NCI-H748 treated with DMSO at 0.1 percent for 48 hours (cell line): ENCODE data around the gene MAP7D2.

Source experiments
- DNase-seq: peaks from one replicate; lab custom pipeline; 2025; lab: John Stamatoyannopoulos, UW

MAP7D2 gene

GRCh38 chrX:20038966-20039365, 77.7 kb downstream of the MAP7D2 start:
- DNase-seq = no peak

- no peak for DNase-seq
These were observed 79.5 kb downstream of the MAP7D2 start for GRCh38 chrX:20037186-20037585.

GRCh38 chrX:20032201-20032600, 84.5 kb downstream of the MAP7D2 start:
- DNase-seq = no peak

GRCh38 chrX:20029728-20030127, 87.0 kb downstream of the MAP7D2 start:
- DNase-seq = no peak

GRCh38 chrX:20028588-20028987, 88.1 kb downstream of the MAP7D2 start:
- DNase-seq = no peak

- no peak for DNase-seq
These were observed 90.4 kb downstream of the MAP7D2 start for GRCh38 chrX:20026278-20026677.

GRCh38 chrX:20019672-20020365, 96.9 kb downstream of the MAP7D2 start:
- DNase-seq = no peak

GRCh38 chrX:20016616-20016945, 100.1 kb downstream of the MAP7D2 start:
- DNase-seq = no peak

GRCh38 chrX:20015945-20016615, 100.6 kb downstream of the MAP7D2 start:
- DNase-seq = no peak

GRCh38 chrX:20015422-20015821, 101.3 kb downstream of the MAP7D2 start:
- DNase-seq = no peak

GRCh38 chrX:20011608-20012007, 105.1 kb downstream of the MAP7D2 start:
- no peak for DNase-seq

- no peak for DNase-seq
These were observed 108.6 kb downstream of the MAP7D2 start for GRCh38 chrX:20007962-20008622.

- DNase-seq = no peak
These were observed 110.8 kb downstream of the MAP7D2 start for GRCh38 chrX:20005883-20006282.

GRCh38 chrX:20001588-20001987, 115.1 kb downstream of the MAP7D2 start:
- no peak for DNase-seq

- DNase-seq = no peak
These were observed 125.4 kb downstream of the MAP7D2 start for GRCh38 chrX:19991350-19991718.

- peak; percentile 76 for DNase-seq
These were observed 126.0 kb downstream of the MAP7D2 start, which contains the start of gene BCLAF3 for GRCh38 chrX:19990556-19991349. BCLAF3 (minus strand) TSS chrX:19991061; CDS start chrX:19970264, 20,797 bp downstream.

- no peak for DNase-seq
These were observed 126.6 kb downstream of the MAP7D2 start for GRCh38 chrX:19990151-19990555.

GRCh38 chrX:19987856-19988255, 128.9 kb downstream of the MAP7D2 start:
- no peak for DNase-seq

GRCh38 chrX:19986531-19986930, 130.2 kb downstream of the MAP7D2 start:
- DNase-seq = no peak

- no peak for DNase-seq
These were observed 134.8 kb downstream of the MAP7D2 start for GRCh38 chrX:19981947-19982346.

GRCh38 chrX:19975845-19976244, 140.9 kb downstream of the MAP7D2 start:
- DNase-seq = no peak

GRCh38 chrX:19972984-19973383, 143.7 kb downstream of the MAP7D2 start:
- no peak for DNase-seq
